ENCODE measurements around the gene MPHOSPH9. TPM values are rescaled to one million over a fixed set of nuclear protein-coding genes. Genes with fewer than 3 reads are reported as not detected.

MPHOSPH9 gene
- total RNA-seq, 1 donor = 68.9 TPM

DNA sequence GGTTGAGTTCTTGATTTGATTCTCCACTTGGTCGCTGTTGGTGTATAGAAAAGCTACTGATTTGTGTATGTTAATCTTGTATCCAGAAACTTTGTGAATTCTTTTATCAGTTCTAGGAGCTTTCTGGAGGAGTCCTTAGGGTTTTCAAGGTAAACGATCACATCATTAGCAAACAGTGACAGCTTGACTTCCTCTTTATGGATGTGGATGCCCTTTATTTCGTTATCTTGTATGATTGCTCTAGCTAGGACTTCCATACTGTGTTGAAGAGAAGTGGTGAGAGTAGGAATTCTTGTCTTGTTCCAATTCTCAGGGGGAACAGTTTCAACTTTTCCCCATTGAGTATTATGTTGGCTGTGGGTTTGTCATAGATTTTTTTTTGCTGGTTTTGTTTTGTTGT, 12.7 kb upstream of the MPHOSPH9 start:
- no peak for TF ChIP-seq CTCF (IDR thresholded peaks at IDR 0.05; ENCODE audit: insufficient read depth, low read length)
- H3K4me3 ChIP-seq (ENCODE audit: low read depth, low read length) = no peak overlapping the region
- no peak for DNase-seq (ENCODE audit: low read depth)

GRCh38 chr12:123243671-123244262, 10.8 kb upstream of the MPHOSPH9 start:
- no peak overlapping the region for H3K4me3 ChIP-seq (ENCODE audit: low read depth, low read length)
- DNase-seq (ENCODE audit: low read depth) = no peak
- TF ChIP-seq CTCF (IDR thresholded peaks at IDR 0.05; ENCODE audit: insufficient read depth, low read length) = no peak

- DNase-seq (ENCODE audit: low read depth) = peak; percentile 17
- TF ChIP-seq CTCF (IDR thresholded peaks at IDR 0.05; ENCODE audit: insufficient read depth, low read length) = no peak
- H3K4me3 ChIP-seq (ENCODE audit: low read depth, low read length) = no peak overlapping the region
These were observed 9.4 kb upstream of the MPHOSPH9 start for GRCh38 chr12:123242116-123242904.

GRCh38 chr12:123238961-123239360, 6.0 kb upstream of the MPHOSPH9 start:
- TF ChIP-seq CTCF (IDR thresholded peaks at IDR 0.05; ENCODE audit: insufficient read depth, low read length) = no peak
- no peak overlapping the region for H3K4me3 ChIP-seq (ENCODE audit: low read depth, low read length)

GRCh38 chr12:123238330-123238682, 5.4 kb upstream of the MPHOSPH9 start:
- TF ChIP-seq CTCF (IDR thresholded peaks at IDR 0.05; ENCODE audit: insufficient read depth, low read length) = no peak
- no peak for DNase-seq (ENCODE audit: low read depth)
- H3K4me3 ChIP-seq (ENCODE audit: low read depth, low read length) = no peak overlapping the region

More at GRCh38 chr12:123238961-123239360, 6.0 kb upstream of the MPHOSPH9 start:
- DNase-seq (ENCODE audit: low read depth) = no peak

- DNase-seq (ENCODE audit: low read depth) = peak; percentile 85
- TF ChIP-seq CTCF (IDR thresholded peaks at IDR 0.05; ENCODE audit: insufficient read depth, low read length) = peak; percentile 81
- H3K4me3 ChIP-seq (ENCODE audit: low read depth, low read length) = no peak overlapping the region
These were observed 4.8 kb upstream of the MPHOSPH9 start for GRCh38 chr12:123237646-123238329.

Measured in fibroblast of the aortic adventitia (primary cell).